CD8-positive, alpha-beta memory T cell (primary cell): Measurements from ENCODE around the gene BRF1. TPM values are rescaled to one million over a fixed set of nuclear protein-coding genes. Genes with fewer than 3 reads are reported as not detected.
A peak's percentile ranks its signal among the peaks of the same experiment; 100 is the strongest.

Experiments used
- CTCF ChIA-PET: fragments of 350-600 bp; sonication (Branson Sonifier 250); formaldehyde crosslinking; loops from one replicate; lab custom pipeline; 2021; ENCODE audit warnings: antibody characterized with exemption; lab: Charles Lee
- POLR2A ChIA-PET: fragments of 350-600 bp; sonication (Branson Sonifier 250); formaldehyde crosslinking; loops from one replicate; lab custom pipeline; 2021; ENCODE audit warnings: antibody characterized with exemption; lab: Charles Lee
- DNase-seq, 5 donors: peaks; one replicate each; pipeline versions ENCODE4 v3.0.0 to v3.0.0-alpha.2; 2020 to 2022; ENCODE audit warnings: mixed read lengths in 1 of 5
- H3K27ac ChIP-seq: one replicate; pipeline ENCODE4 v1.7.0; 2013; ENCODE audit warnings: low read depth, mild to moderate bottlenecking, low read length, moderate library complexity
- H3K27me3 ChIP-seq: 2 replicates; pipeline ENCODE4 v1.7.0; 2013; ENCODE audit warnings: low read length, mild to moderate bottlenecking; ENCODE audit not compliant: insufficient read depth, poor library complexity, severe bottlenecking
- H3K36me3 ChIP-seq: 2 replicates; pipeline ENCODE4 v1.7.0; 2013; ENCODE audit warnings: mild to moderate bottlenecking, low read length, moderate library complexity; ENCODE audit not compliant: insufficient read depth
- H3K4me1 ChIP-seq: 2 replicates; pipeline ENCODE4 v1.7.0; 2013; ENCODE audit warnings: mild to moderate bottlenecking, low read length, moderate library complexity; ENCODE audit not compliant: insufficient read depth
- H3K4me3 ChIP-seq: 2 replicates; pipeline ENCODE4 v1.7.0; 2013; ENCODE audit warnings: mild to moderate bottlenecking, low read length
- H3K9me3 ChIP-seq: 2 replicates; pipeline ENCODE4 v1.7.0; 2013; ENCODE audit warnings: mild to moderate bottlenecking, low read length
- H3K27ac Mint-ChIP-seq, 8 donors: one replicate each; pipeline ENCODE4 v1.8.0; 2020 to 2021; ENCODE audit warnings: mixed read lengths in 8 of 8, mild to moderate bottlenecking in 6 of 8, inconsistent platforms in 3 of 8, moderate library complexity in 3 of 8
- H3K27me3 Mint-ChIP-seq, 2 donors: one replicate each; pipeline ENCODE4 v1.8.0; 2020 to 2021; ENCODE audit warnings: mixed read lengths in 2 of 2, mild to moderate bottlenecking in 1 of 2, moderate library complexity in 1 of 2
- H3K36me3 Mint-ChIP-seq, 3 donors: one replicate each; pipeline ENCODE4 v1.8.0; 2020 to 2021; ENCODE audit warnings: mixed read lengths in 3 of 3, inconsistent platforms in 1 of 3, mild to moderate bottlenecking in 1 of 3
- H3K4me1 Mint-ChIP-seq, 3 donors: one replicate each; pipeline ENCODE4 v1.8.0; 2020 to 2021; ENCODE audit warnings: mixed read lengths in 3 of 3, inconsistent platforms in 1 of 3, mild to moderate bottlenecking in 1 of 3
- H3K4me3 Mint-ChIP-seq, 7 donors: one replicate each; pipeline ENCODE4 v1.8.0; 2020 to 2021; ENCODE audit warnings: mixed read lengths in 7 of 7, mild to moderate bottlenecking in 6 of 7, moderate library complexity in 4 of 7, inconsistent platforms in 2 of 7
- H3K9me3 Mint-ChIP-seq, 5 donors: one replicate each; pipeline ENCODE4 v1.8.0; 2020 to 2022; ENCODE audit warnings: mixed read lengths in 5 of 5, mild to moderate bottlenecking in 3 of 5, moderate library complexity in 2 of 5, inconsistent platforms in 1 of 5
- polyA plus RNA-seq: library from polyadenylated mRNA; unstranded; fragments of 300-500 nt; fragmentation: Illumina TruSeq; gene quantifications from one replicate; pipeline ENCODE4 v1.2.3, GENCODE V29; 2021
- total RNA-seq, 2 experiments: library from RNA; stranded (reverse); gene quantifications; one replicate each; pipeline ENCODE4 v1.2.3, GENCODE V29; 2021

BRF1 gene
- total and polyA plus RNA-seq, 3 experiments from 2014 or later: 13.0 to 31.7 (median 29.4) TPM

- H3K27me3 Mint-ChIP-seq: peaks cover 13 to 31% of the 10 kb centered on the region in 2 donors
- Histone ChIP-seq H3K9me3 (no peaks in the 10 kb centered on the region), H3K36me3 (no peaks in the 10 kb centered on the region), H3K4me1 (peaks cover 25% of the 10 kb centered on the region), H3K27ac (no peak overlapping the region), H3K27me3 (peaks cover 15% of the 10 kb centered on the region), H3K4me3 (no peak overlapping the region)
- H3K4me1 Mint-ChIP-seq: peaks cover 10 to 35% (median 16%) of the 10 kb centered on the region in 3 donors
- H3K4me3 Mint-ChIP-seq: peak overlapping the region; percentile 48 to 87 (median 74)
- POLR2A ChIA-PET: no interaction called here
- CTCF ChIA-PET: interaction anchor here (1.3 to 1.7 kb wide), 3 partner anchors 14 to 25 kb away, joined by 3 to 5 read pairs (median 5); no protein-coding TSS in a partner anchor
- no peaks in the 10 kb centered on the region for H3K36me3 Mint-ChIP-seq
- H3K27ac Mint-ChIP-seq: peak overlapping the region in 1 of 8 donors; percentile 61
- no peak for DNase-seq
- H3K9me3 Mint-ChIP-seq: no peaks in the 10 kb centered on the region
Observed at GRCh38 chr14:105169776-105170655, 130.8 kb downstream of the BRF1 start.

- Mint-ChIP-seq H3K4me3 (peak overlapping the region in 6 of 7 donors; percentile 39 to 80 (median 68)), H3K36me3 (no peaks in the 10 kb centered on the region), H3K27me3 (peaks cover 13 to 31% of the 10 kb centered on the region in 2 donors), H3K27ac (no peak overlapping the region), H3K9me3 (no peaks in the 10 kb centered on the region), H3K4me1 (peaks cover 0 to 26% (median 8%) of the 10 kb centered on the region in 3 donors)
- Histone ChIP-seq H3K4me1 (peaks cover 16% of the 10 kb centered on the region), H3K27ac (no peak overlapping the region), H3K27me3 (peaks cover 15% of the 10 kb centered on the region), H3K36me3 (no peaks in the 10 kb centered on the region), H3K9me3 (no peaks in the 10 kb centered on the region), H3K4me3 (no peak overlapping the region)
- ChIA-PET POLR2A (interaction anchor here (0.6 kb wide), 1 partner anchor 26 kb away, joined by 7 read pairs; no protein-coding TSS in a partner anchor), CTCF (interaction anchor here (1.3 to 1.7 kb wide), 3 partner anchors 13 to 25 kb away, joined by 3 to 5 read pairs (median 5); no protein-coding TSS in a partner anchor)
- DNase-seq: peak in 3 of 5 donors; percentile 14 to 30 (median 22)
Observed at GRCh38 chr14:105168979-105169507, 131.8 kb downstream of the BRF1 start.

GRCh38 chr14:105168496-105168978 lies 132.3 kb downstream of the BRF1 start, which contains the start of gene JAG2:
Gene JAG2, minus strand, starts transcription at chr14:105168776. Its CDS starts 356 bp downstream, at chr14:105168420.
- ChIA-PET CTCF (interaction anchor here (1.3 to 1.7 kb wide), 3 partner anchors 14 to 26 kb away, joined by 3 to 5 read pairs (median 5); no protein-coding TSS in a partner anchor), POLR2A (interaction anchor here (0.6 kb wide), 1 partner anchor 27 kb away, joined by 7 read pairs; no protein-coding TSS in a partner anchor)
- no peaks in the 10 kb centered on the region for H3K9me3 Mint-ChIP-seq
- peaks cover 13 to 31% of the 10 kb centered on the region in 2 donors for H3K27me3 Mint-ChIP-seq
- peak within 1 kb of the TSS in 1 of 8 donors; percentile 61 for H3K27ac Mint-ChIP-seq
- H3K36me3 ChIP-seq: no peaks in the 10 kb centered on the region
- no peak within 1 kb of the TSS for H3K4me3 ChIP-seq
- H3K4me1 Mint-ChIP-seq: peaks cover 0 to 22% (median 8%) of the 10 kb centered on the region in 3 donors
- peaks cover 15% of the 10 kb centered on the region for H3K27me3 ChIP-seq
- peak in 4 of 5 donors; percentile 31 to 43 (median 38) for DNase-seq
- peaks cover 16% of the 10 kb centered on the region for H3K4me1 ChIP-seq
- peak within 1 kb of the TSS; percentile 48 to 87 (median 74) for H3K4me3 Mint-ChIP-seq
- no peaks in the 10 kb centered on the region for H3K9me3 ChIP-seq
- H3K27ac ChIP-seq: no peak within 1 kb of the TSS
- no peaks in the 10 kb centered on the region for H3K36me3 Mint-ChIP-seq

DNA sequence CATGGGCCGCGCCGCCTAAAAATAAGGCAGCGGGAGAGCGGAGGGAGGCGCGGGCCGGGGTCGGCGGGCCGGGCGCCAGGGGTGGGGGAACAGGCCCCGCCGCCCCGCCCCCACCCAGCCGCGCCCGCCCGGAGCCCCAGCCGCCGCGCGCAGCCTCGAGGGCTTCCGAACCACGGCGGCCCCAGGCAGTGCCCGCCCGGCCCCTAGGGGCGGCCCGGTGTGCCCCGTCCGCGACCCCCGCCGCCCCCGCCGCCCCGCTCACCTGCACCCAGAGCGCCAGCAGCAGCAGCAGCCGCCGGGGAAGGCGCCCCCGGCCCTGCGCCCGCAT lies 132.7 kb downstream of the BRF1 start:
- Histone ChIP-seq H3K9me3 (no peaks in the 10 kb centered on the region), H3K27me3 (peaks cover 15% of the 10 kb centered on the region), H3K27ac (no peak overlapping the region), H3K36me3 (no peaks in the 10 kb centered on the region), H3K4me3 (no peak overlapping the region), H3K4me1 (peaks cover 16% of the 10 kb centered on the region)
- H3K9me3 Mint-ChIP-seq: no peaks in the 10 kb centered on the region
- ChIA-PET CTCF (interaction anchor here (1.4 kb wide), 1 partner anchor 14 kb away, joined by 3 read pairs; no protein-coding TSS in a partner anchor), POLR2A (no interaction called here)
- no peaks in the 10 kb centered on the region for H3K36me3 Mint-ChIP-seq
- H3K4me3 Mint-ChIP-seq: peak overlapping the region in 5 of 7 donors; percentile 18 to 69 (median 50)
- peaks cover 0 to 22% (median 8%) of the 10 kb centered on the region in 3 donors for H3K4me1 Mint-ChIP-seq
- no peak for DNase-seq
- no peak overlapping the region for H3K27ac Mint-ChIP-seq
- peaks cover 13 to 31% of the 10 kb centered on the region in 2 donors for H3K27me3 Mint-ChIP-seq

- POLR2A ChIA-PET: no interaction called here
- Histone ChIP-seq H3K36me3 (no peaks in the 10 kb centered on the region), H3K4me3 (no peak overlapping the region), H3K9me3 (no peaks in the 10 kb centered on the region), H3K27me3 (peaks cover 15% of the 10 kb centered on the region), H3K27ac (no peak overlapping the region), H3K4me1 (peaks cover 16% of the 10 kb centered on the region)
- no peak for DNase-seq
- CTCF ChIA-PET: no interaction called here
- H3K9me3 Mint-ChIP-seq: no peaks in the 10 kb centered on the region
- peak overlapping the region in 5 of 7 donors; percentile 18 to 69 (median 50) for H3K4me3 Mint-ChIP-seq
- peaks cover 0 to 22% (median 8%) of the 10 kb centered on the region in 3 donors for H3K4me1 Mint-ChIP-seq
- no peaks in the 10 kb centered on the region for H3K36me3 Mint-ChIP-seq
- H3K27ac Mint-ChIP-seq: no peak overlapping the region
- H3K27me3 Mint-ChIP-seq: peaks cover 13 to 31% of the 10 kb centered on the region in 2 donors
Observed at GRCh38 chr14:105167303-105168092, 133.3 kb downstream of the BRF1 start.

GRCh38 chr14:105166571-105167302 lies 134.1 kb downstream of the BRF1 start:
- Histone ChIP-seq H3K36me3 (no peaks in the 10 kb centered on the region), H3K27me3 (peaks cover 15% of the 10 kb centered on the region), H3K4me1 (peaks cover 16% of the 10 kb centered on the region), H3K27ac (no peak overlapping the region), H3K4me3 (no peak overlapping the region), H3K9me3 (no peaks in the 10 kb centered on the region)
- CTCF ChIA-PET: no interaction called here
- Mint-ChIP-seq H3K4me1 (peaks cover 0 to 20% (median 7%) of the 10 kb centered on the region in 3 donors), H3K27me3 (peaks cover 13 to 28% of the 10 kb centered on the region in 2 donors), H3K4me3 (peak overlapping the region; percentile 32 to 64 (median 52)), H3K36me3 (no peaks in the 10 kb centered on the region), H3K9me3 (no peaks in the 10 kb centered on the region), H3K27ac (no peak overlapping the region)
- POLR2A ChIA-PET: no interaction called here
- DNase-seq: no peak
